ENCODE data around the gene ARFGAP1. TPM values are rescaled to one million over a fixed set of nuclear protein-coding genes. Genes with fewer than 3 reads are reported as not detected.

ARFGAP1 gene
- total and polyA plus RNA-seq, 2 of the 4 experiments (the other 2 are of a cell fraction): 59.1 to 194 TPM

- no peaks in the 10 kb centered on the region for H3K36me3 ChIP-seq (ENCODE audit: control insufficient read depth, insufficient read depth, low read length)
- no peak overlapping the region for H3K9ac ChIP-seq (ENCODE audit: low read depth, low read length)
- H3K9me3 ChIP-seq (ENCODE audit: control insufficient read depth, insufficient read depth, low read length): no peaks in the 10 kb centered on the region
- no peak overlapping the region for H3K4me2 ChIP-seq (ENCODE audit: low read depth, low read length)
- WGBS, 2 experiments (ENCODE audit: extremely low coverage in 2 of 2, insufficient read length in 1 of 2): 95% methylated on average over 3 of the region's 10 CpGs; no CpG with 5 or more reads in 1 of the 2 experiments
- no peak overlapping the region for H4K91ac ChIP-seq (ENCODE audit: insufficient read depth, low read depth, low read length)
- TF ChIP-seq MXI1 (IDR thresholded peaks at IDR 0.05; ENCODE audit: borderline replicate concordance, low read depth, low read length): no peak
- no peak for TF ChIP-seq FOS (IDR thresholded peaks at IDR 0.05; ENCODE audit: low read depth, low read length)
- no peak for TF ChIP-seq CTCF (conservative IDR thresholded peaks at IDR 0.05; ENCODE audit: low read depth, low read length)
- no peak for TF ChIP-seq ELK1 (IDR thresholded peaks at IDR 0.05; ENCODE audit: borderline replicate concordance, low read depth, low read length)
- no peak for TF ChIP-seq BHLHE40 (IDR thresholded peaks at IDR 0.05; ENCODE audit: low read depth, low read length)
- no peak for TF ChIP-seq RFX5 (IDR thresholded peaks at IDR 0.05; ENCODE audit: low read depth, low read length)
- TF ChIP-seq CEBPB (IDR thresholded peaks at IDR 0.05; ENCODE audit: low read depth, low read length): no peak
- no peak for TF ChIP-seq POLR2A (IDR thresholded peaks at IDR 0.05; ENCODE audit: low read depth, low read length)
- TF ChIP-seq RCOR1 (IDR thresholded peaks at IDR 0.05; ENCODE audit: insufficient replicate concordance, low read length): no peak
- TF ChIP-seq MAZ (IDR thresholded peaks at IDR 0.05; ENCODE audit: borderline replicate concordance, low read depth, low read length): no peak
- no peak for TF ChIP-seq SMC3 (IDR thresholded peaks at IDR 0.05; ENCODE audit: low read depth, low read length)
- TF ChIP-seq MAFK (IDR thresholded peaks at IDR 0.05; ENCODE audit: low read depth, low read length): no peak
- TF ChIP-seq RAD21 (IDR thresholded peaks at IDR 0.05; ENCODE audit: low read length): no peak
- TF ChIP-seq NFE2L2 (IDR thresholded peaks at IDR 0.05; ENCODE audit: low read depth, low read length): no peak
- TF ChIP-seq CHD1 (IDR thresholded peaks at IDR 0.05; ENCODE audit: low read depth, low read length): no peak
- no peaks in the 10 kb centered on the region for H3K9me1 ChIP-seq (ENCODE audit: insufficient read depth, low read length)
- H2BK5ac ChIP-seq (ENCODE audit: low read depth, low read length, poor library complexity, severe bottlenecking): no peak overlapping the region
- no peak overlapping the region for H3K4me3 ChIP-seq (ENCODE audit: insufficient read depth, low read depth, low read length)
- no peak overlapping the region for H3K4ac ChIP-seq (ENCODE audit: low read depth, low read length)
- no peak overlapping the region for H2AFZ ChIP-seq (replicated peaks; ENCODE audit: low read length, poor library complexity)
- no peak overlapping the region for H3K56ac ChIP-seq (ENCODE audit: extremely low read depth, insufficient read depth, low read length)
- no peaks in the 10 kb centered on the region for H3K79me1 ChIP-seq (ENCODE audit: low read depth in 1 of 2, low read length in 2 of 2)
- no peak overlapping the region for H3K18ac ChIP-seq (ENCODE audit: low read depth, low read length)
- H3K4me1 ChIP-seq (ENCODE audit: control insufficient read depth, insufficient read depth, low read length): no peaks in the 10 kb centered on the region
- H4K5ac ChIP-seq (ENCODE audit: low read depth, low read length): no peak overlapping the region
- H2BK120ac ChIP-seq (ENCODE audit: low read depth, low read length): no peak overlapping the region
- no peak overlapping the region for H3K23ac ChIP-seq (ENCODE audit: low read depth, low read length)
- H2BK20ac ChIP-seq (ENCODE audit: low read depth, low read length): no peak overlapping the region
- dilution Hi-C loops (cut with HindIII; ENCODE audit: low sequenced_read_pairs, unreplicated experiment) (no loop called here), in situ Hi-C loops (cut with MboI; ENCODE audit: low sequenced_read_pairs) (no loop called here), intact Hi-C loops (cut with micrococcal nuclease) (no loop called here)
- H2BK15ac ChIP-seq (ENCODE audit: low read depth, low read length): no peak overlapping the region
- no peak overlapping the region for H2AK5ac ChIP-seq (ENCODE audit: low read depth, low read length)
- ChIA-PET POLR2A (ENCODE audit: unreplicated experiment) (no interaction called here), CTCF (no interaction called here)
- H3K27ac ChIP-seq (ENCODE audit: insufficient read depth, low read length): no peak overlapping the region
- H4K8ac ChIP-seq (ENCODE audit: low read depth in 2 of 2, low read length in 2 of 2): no peak overlapping the region
- H3K14ac ChIP-seq (replicated peaks; ENCODE audit: low read depth, low read length): no peak overlapping the region
- ATAC-seq (ENCODE audit: low read depth): no peak
- H2AK9ac ChIP-seq (replicated peaks; ENCODE audit: low read depth, low read length, poor library complexity): no peak overlapping the region
- peaks cover 44% of the 10 kb centered on the region; the same call in 1 of the 2 replicates for H3K27me3 ChIP-seq (ENCODE audit: control insufficient read depth, insufficient read depth, low read length)
- H4K20me1 ChIP-seq (ENCODE audit: insufficient read depth, low read length): no peaks in the 10 kb centered on the region; the same call in 1 of the 2 replicates
- DNase-seq: no peak
- BruUV-seq (replicated peaks): no TSS peak
Measured at GRCh38 chr20:63244468-63244867, 28.1 kb upstream of the ARFGAP1 start.
